Fibroblast of skin of right quadriceps (primary cell): Measurements from ENCODE around the gene PSMD6.

Experiments used
- DNase-seq: peaks from one replicate; pipeline ENCODE4 v3.0.0-alpha.2; 2013

PSMD6 gene

DNA sequence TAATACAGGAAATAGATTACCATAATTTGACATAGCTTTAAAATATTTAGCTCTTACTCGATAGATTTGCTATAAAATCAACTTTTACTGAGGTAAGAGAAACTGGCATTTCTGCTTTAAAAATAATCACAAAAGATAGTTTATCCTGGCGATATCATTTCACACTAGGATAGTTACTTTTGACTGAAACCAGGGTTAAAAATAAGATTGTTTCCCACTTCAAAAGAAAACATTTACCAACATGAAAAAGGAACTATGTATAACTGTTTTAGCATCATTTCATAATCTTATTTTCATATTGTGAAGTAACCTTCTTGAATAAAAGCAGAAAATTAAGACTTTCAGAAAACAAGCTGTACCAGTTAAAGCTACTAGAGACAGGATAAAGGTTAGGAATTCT lies 15.3 kb downstream of the PSMD6 start:
- DNase-seq: no peak

DNA sequence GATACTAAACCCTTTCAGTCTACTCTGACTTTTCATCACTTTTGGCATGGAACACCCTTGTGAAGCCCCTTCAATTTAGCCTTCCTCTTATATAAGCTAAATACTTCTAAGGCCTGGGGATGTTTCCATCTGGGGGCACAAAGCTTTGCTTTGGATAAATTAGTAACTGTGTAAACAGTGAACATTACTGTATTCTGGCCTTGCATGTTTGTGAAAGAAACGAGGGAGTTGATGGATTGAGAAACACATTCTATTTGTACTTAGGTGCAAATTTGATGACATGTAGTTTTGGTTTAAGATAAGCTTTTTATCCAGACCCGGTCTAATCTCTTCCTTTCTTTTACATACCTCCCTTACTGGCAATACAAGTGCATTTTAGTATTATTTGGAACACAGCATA lies 19.7 kb downstream of the PSMD6 start:
- no peak for DNase-seq

DNA sequence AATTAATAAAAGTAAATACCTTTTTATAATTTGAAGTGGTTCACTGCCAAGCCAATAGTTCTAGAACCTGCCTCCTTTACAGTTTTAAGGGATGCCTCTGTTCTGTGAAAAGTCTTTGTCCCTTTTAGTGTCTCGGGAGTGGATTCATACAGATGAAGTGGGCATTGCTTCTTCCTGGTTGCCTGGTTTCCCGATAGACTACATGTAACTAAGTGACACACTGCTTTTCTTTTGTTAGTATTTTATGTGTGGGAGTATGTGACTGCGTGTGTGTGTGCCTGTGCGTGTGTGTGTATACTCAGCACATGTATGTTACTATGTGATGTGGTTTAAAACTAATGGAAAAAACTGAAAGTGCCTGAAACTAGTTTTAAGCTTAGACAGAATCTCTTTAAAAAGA lies 21.1 kb downstream of the PSMD6 start:
- no peak for DNase-seq

DNA sequence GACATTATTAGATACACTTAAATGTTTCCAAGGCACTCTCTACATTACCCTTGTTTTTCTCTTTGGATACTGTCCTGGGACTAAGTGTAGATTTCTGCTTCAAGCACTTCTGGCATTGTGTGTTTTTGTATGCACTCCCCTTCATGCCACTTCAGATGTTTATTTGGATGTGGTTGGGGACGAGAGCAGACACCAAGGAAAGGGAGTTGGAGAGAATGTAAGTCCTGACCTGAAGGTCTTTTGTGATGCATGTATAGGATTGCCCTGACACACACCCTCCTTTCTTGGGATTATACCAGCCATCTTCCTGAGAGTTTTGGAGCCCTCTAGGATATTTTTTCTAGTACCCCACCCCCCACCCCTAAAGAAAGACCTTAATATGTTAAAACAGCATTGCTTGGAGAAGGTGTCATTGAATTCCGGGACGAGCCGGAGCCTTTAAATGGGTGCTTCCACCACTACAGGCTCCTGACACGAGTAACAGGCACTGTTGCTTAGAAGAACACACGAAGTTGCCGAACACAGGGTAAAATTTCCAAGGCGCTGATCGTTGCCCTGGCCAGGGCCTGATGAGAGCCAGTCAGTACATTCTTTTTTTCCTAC lies 22.7 kb downstream of the PSMD6 start:
- no peak for DNase-seq

DNA sequence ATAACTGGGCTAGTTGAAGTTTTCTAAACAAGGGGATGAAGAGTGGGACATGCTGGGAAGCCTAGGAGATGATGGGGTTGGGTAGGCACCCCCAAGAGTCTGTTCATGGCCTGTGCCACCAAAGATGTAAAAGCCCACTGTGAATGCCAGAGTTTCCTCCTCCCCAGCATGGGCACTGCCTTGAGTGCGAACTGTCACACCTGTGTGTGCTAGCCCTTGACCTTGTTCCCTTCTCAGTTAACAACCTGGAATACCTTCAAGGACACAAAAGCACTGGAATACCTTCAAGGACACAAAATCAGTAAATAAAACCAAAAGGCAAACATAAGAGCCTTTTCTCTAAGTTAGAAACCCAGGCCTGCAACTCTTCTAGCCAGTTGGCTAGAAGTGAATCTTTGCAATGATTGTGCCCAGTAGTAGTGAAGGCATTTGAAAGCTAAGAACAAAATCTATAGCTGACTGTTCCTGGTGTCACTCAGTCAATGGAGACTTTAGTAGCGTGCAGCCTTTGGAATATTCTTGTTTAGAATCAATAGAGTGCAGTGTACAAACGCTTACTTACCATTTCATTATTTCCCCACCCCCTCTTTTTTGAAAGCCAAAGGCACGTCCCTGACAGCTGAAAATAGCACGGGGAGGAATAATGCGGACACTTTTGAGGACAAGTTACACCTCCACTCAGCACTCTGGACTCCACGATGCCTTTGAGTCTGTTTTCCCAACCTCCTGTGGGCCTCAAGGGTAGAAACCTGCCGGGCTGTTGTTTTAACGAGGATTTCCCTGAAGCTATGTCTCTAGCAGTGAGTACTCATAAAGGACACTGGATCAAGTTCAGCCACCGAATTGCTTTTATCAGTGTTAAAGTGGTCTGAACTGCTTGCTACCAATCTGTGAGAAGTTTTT lies 24.2 kb downstream of the PSMD6 start:
- no peak for DNase-seq

DNA sequence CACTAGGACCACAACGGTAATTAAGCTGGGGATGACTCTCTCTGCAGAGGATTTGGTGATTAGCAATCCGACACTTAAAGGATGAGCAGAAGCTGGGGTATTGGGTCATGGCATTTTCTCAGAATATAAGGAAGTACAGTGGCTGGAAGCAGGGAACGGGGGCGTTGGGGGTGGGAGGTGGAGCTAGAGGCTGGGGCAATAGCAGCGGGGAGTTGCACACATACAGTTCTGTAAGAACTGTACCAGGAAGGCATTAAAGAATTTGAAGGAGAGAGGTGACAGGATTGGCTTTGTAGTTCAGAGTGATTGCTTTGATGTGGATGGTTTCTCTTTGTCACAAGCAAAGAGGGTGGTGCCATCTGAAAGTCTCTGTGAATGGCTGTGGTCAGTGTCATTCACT lies 28.2 kb downstream of the PSMD6 start:
- DNase-seq: no peak

DNA sequence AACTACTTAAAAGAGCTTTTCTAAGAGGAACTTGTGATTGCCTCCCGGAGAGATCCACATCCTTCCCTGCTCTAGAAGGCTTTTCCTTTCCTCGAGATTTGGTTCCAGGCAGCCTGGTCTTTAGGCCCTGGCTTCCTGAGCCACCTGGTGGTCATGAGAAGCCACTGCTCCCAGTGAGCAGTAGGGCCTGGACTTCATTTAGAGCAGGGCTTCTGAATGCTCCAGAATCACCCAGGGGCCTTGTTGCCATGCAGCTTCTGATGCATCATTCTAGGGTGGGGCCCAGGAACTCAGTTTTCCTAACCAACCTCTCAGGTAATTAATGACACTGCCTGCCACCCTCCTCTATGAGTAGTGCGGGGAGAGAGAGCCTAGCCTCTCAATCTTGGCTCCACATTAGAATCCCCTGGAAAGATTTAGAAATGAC lies 29.6 kb downstream of the PSMD6 start:
- peak; percentile 79 for DNase-seq

DNA sequence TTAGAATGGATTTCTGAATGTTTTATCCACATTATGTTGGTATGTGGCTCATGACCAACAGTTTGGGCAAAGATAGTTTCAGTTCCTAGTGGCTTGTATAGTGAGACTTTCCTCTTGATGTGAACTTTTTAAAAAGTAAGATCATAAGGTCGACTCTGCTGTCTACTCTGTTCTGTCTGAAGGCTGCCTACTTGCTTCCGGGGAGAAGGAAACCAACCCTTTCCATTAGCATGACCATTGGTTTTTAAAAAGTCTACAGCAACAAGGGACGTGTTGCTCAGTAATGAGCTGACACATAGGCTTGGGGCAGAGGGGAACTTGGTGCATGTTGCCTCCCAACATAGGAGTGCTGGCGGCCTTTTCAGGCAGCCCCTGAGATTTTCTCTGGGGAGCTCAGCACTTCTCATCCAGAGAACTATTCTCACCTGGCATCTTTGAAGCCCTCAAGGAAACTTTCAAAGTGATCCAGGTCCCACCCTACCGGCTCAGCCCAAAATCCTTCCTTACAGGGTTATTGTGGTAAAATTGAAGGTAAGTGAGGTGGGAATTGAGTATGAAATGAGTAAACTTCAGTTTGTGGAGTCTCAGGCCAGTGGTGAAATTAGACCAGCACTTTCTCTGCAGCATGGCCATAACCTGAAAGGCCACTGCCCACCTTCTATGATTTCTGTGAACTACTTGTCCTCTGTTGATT lies 30.6 kb downstream of the PSMD6 start:
- no peak for DNase-seq

DNA sequence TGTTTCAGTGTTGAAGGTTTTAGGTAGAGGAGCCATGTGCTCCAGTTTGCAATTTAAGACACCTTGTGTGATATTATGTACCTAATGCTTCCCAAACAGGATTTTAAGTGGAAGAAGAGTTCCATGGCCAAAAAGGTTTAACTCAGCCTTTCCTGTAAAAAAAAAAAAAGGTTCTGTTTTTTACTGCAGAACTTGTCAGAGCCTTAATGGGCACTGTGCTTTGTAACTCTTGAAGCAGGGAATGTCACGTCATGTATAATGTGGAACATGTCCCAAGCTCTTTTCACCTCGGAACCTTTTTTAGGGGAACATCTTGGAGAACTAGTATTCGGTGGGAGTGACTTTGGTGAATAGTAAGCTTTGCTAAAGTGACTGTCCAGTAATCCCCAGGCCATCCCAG lies 31.6 kb downstream of the PSMD6 start:
- DNase-seq: no peak

DNA sequence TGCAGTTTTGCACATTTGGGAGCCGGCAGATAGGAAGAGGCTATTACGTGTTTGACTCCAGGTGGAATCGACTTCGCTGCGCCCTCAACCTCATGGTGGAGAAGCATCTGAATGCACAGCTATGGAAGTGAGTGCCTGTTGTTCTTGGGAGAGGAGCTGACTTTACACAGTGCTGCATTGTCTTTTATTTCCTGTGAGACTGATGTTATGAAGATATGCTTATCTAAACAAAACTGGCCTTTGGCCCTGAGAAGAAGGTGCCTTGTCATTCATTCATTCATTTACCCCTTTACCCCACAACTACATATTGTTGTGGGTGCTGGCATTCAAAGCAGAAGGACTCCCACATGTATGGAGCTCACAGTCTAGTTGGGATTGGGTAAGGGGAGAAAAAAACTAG lies 32.6 kb downstream of the PSMD6 start:
- DNase-seq: no peak

DNA sequence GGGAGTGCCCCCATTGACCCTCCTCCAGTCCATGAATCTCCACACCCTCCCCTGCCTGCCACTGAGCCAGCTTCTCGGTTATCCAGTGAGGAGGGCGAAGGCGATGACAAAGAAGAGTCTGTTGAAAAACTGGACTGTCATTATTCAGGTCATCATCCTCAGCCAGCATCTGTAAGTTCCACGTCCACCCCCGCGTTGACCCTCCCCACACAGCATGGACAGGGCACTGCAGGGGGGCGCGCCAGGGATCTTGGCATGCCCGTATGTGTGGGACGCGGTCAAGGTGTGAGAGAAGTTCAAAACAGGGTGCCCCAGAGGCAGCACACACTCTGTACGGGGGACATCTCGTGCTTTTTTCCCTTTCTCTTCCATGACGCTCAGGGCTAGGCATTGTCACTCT lies 33.1 kb downstream of the PSMD6 start:
- no peak for DNase-seq

DNA sequence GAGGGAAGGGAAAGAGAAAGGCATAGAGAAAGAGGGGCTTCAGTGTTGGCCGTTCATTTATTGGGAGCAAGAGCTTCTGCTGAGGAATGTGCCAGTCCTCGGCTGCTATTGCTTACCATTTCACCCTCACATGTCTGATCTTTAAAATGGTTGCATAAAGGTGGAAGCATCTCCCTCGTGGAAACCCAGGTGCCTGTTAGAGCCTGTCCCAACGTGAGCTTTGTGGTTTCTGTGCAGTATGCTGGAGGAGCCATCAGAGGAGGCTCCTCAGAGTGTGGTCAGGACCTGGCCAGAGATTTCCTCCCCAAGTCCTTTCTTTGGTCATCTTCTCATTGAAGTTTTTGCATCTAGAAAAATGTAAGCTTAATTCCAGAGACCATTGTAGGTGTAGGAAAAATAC lies 34.4 kb downstream of the PSMD6 start:
- DNase-seq: no peak

DNA sequence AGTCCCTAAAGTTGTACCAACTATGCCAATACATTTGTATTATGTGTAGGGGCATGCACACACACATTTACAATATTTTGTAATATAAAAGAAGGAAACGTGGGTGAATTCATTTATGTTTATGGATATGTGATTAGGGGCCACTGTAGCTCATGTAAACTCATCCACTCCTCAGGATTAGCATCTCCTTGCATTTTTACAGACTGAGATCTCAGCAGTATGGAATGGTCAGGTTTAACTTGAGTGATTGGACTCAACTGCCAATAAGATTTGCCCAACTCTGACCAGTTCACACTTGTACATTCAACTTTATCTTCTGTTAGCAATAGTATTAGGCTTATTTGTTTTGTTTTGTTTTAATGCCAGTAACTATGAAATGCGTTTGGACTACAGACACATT lies 36.5 kb downstream of the PSMD6 start:
- no peak for DNase-seq

DNA sequence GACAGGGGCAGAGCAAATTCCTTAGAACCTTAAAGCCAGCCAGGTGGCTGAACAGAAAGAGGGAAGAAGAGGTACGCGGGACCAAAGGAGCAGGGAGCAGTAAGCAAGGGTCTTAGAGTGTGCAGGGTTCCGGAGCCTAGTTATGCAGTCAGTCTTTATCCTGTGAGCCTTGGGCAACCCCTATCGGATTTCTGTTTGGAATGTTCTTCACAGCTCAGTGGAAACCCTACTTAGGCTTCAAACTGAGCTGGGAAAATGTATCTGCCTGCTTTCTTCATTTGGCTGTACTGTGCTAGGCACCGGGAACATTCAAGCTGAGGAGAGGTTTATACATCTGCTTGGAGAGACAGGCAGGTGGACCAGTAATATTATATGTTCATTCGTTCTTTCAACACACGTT lies 37.1 kb downstream of the PSMD6 start:
- DNase-seq: no peak

DNA sequence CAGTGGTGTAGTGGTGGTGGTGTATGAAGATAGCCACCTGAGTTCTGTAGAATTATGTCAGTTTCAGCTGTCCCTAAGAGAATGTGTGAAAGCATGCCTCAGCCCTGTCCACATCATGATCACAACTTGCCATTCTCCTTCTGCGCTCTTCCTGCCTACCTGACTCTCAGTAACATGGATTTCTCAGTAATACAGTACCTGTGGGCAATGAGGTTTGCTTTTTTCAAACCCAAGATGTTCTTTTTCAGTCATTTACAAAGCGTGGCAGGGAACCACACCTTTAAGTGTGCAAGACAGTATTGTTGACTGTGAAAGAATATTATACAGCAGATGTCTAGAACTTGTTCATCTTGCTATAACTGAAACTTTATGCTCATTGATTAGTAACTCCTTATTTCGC lies 38.9 kb downstream of the PSMD6 start:
- no peak for DNase-seq

DNA sequence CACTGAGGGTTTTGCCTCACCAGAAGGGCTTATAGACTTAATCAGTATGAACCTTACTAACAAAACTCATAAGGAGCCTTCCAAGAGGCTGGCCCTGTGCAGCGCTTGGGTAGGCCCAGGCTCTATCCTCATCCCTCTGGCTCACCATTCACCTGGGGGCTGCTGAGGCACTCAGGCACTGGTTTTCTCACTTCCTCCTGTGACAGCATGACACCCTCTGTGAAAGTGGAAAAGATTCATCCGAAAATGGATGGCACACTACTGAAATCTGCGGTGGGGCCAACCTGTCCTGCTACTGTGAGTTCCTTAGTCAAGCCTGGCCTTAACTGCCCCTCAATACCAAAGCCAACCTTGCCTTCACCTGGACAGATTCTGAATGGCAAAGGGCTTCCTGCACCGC lies 41.3 kb downstream of the PSMD6 start:
- DNase-seq: no peak

DNA sequence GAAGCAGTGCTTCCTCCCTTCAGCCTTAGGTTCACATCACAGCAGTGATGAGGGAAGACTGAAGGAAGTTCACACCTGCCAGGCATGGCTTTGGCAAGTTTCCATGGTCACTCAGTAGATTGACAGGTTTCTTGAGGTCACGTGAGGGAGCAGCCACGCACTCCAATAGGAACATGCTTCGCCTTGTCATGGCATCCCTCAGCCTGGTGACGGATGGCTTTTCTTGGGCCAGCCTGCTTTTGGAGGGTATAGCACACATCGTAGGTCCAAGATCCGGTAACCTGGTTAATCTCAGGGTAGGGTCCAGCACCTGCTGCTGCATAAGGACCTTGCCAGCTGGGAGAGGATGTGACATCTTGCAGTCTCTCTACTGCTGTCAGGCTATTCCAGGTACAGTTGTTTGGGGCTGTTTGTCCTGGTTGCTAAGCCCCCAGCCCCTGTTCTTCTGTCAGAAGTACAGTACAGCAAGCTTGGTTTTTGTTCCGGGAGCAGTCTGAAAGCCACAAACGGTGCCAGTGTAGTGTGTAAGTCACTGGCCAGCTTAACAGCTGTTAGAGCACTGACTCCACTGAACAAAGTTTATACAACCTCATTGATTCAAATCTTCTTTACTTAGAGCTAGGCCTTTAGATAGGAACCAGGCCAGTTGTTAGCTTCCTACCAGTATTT lies 42.3 kb downstream of the PSMD6 start:
- no peak for DNase-seq

DNA sequence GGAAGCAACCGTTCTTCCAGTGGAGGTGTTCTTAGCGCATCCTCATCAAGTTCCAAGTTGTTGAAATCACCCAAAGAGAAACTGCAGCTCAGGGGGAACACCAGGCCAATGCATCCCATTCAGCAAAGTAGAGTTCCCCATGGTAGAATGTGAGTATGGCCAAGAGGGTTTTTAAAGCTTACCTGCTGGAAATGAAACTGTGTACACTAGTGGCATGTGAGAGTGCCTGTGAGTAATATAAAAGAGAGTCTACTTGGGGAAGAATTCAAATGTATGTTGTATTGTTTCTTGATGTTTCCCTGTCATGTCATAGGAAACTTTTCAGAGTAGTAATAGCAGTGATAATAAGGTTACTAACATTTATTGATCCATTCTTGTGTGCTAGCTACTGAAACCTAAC lies 43.3 kb downstream of the PSMD6 start:
- no peak for DNase-seq

DNA sequence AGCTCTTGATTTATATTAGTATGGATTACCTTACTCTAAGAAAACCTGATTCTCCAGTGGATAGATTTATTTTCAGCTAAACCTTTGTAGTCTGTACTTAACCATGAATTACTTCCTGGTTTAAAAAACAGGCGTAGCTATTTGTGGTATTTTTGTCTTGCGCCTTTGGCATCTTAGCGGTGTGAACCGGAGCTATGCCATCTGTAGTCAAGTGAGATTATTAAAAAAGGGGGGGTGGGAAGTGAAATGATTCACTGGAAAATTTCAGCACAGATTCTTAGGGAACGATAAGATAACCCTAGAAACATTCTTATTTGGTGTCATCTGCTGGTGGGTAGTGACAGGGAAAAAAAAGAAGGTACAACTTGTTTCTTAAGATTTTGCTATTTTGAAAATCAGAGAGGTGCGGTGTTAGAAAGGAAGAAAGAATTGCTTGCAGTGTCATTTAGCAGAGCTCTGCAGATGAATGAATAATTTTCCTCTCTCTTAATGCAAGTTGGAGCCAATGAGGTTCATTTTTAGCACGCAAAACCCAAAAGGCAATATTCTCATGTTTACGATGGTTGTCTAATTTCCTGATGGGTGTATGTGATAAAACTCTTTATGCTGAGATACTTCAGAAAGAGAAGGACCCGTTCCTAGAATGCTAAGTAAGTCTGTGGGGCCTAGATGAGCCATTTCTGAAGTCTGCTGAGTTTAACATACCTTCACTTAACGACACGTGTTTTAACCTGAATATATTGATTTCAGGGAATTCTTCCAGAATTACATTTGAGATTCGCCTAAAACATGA lies 44.0 kb downstream of the PSMD6 start:
- DNase-seq: peak; percentile 35

DNA sequence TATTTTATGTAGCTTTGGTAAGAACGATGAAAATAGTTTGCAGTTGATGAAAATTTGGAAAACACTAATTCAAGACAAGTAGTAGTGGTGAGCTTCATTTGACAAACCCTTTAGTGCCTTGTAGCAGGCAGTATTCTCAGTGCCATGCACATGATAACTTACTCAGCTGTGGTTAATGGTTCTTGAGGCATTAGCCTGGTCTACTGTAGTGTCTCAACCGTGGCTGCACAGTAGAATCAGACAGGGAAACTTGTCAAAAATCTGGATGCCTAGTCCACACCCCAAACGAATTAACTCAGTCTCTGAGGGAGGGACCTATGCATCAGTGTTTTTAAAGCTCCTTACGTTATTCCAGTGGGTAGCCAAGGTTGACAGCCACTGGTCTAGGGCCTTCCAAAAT lies 45.4 kb downstream of the PSMD6 start:
- DNase-seq: no peak

DNA sequence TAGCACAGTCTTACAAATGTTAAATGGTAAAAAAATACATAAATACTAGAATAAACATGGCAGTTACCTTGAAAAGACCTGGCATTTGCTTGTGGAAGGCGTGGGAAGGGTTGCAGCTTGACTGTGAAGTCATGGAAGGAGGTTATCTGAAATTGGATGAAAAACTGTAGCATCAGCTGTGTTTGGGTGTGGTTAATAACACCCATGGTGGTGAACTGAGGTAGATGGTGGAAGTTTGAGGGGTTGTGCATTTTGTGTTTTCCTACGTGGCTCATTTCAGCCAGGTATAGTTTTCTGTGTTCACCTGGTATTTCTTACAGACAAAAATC lies 46.5 kb downstream of the PSMD6 start:
- DNase-seq: no peak

DNA sequence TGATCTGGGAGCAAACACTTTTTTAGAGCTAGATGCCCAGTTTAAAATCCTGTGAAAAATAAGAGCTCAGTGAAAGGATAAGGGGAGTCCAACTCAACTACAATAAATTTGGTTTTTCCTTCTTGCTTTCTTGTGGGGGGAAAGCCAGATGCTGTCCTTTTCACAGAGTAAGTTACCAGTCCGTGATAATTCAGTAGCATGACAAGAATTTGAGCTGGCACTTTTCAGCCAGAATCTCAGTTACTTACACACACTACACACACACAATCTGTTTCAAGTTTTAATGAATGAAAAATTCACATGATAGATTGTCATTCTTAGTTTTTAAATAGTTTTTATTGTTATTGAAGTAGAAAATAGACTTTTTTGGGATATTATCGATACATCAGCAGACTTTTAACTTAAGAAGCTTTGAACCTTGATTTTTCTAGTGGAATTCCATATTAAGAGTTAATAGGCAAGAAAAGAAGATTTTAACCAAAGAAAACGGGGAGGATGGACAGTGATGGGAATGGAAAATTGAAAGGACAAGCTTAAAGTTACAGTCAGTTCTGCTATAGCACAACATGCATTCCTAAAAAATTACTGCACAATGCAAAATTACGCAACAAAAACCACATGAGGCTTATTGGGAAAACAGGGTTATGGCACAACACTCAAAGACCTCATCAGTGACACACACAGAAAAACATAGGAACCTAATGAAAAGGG lies 47.0 kb downstream of the PSMD6 start:
- peak; percentile 95 for DNase-seq
